GM21515 (cell line): ENCODE data around the gene POLR1C.
"Not testable (repeated sequence)": the region's sequence is repeated elsewhere in the genome, so short reads cannot be mapped to it uniquely, and the experiment has no call there.

Experiments
- ATAC-seq: cut with Tn5 transposase; IDR thresholded peaks from one replicate; pipeline ENCODE4 v1.9.1; 2021; ENCODE audit not compliant: unreplicated experiment

POLR1C gene

GRCh38 chr6:43508481-43509141, 8.3 kb upstream of the POLR1C start:
- ATAC-seq = no peak

DNA sequence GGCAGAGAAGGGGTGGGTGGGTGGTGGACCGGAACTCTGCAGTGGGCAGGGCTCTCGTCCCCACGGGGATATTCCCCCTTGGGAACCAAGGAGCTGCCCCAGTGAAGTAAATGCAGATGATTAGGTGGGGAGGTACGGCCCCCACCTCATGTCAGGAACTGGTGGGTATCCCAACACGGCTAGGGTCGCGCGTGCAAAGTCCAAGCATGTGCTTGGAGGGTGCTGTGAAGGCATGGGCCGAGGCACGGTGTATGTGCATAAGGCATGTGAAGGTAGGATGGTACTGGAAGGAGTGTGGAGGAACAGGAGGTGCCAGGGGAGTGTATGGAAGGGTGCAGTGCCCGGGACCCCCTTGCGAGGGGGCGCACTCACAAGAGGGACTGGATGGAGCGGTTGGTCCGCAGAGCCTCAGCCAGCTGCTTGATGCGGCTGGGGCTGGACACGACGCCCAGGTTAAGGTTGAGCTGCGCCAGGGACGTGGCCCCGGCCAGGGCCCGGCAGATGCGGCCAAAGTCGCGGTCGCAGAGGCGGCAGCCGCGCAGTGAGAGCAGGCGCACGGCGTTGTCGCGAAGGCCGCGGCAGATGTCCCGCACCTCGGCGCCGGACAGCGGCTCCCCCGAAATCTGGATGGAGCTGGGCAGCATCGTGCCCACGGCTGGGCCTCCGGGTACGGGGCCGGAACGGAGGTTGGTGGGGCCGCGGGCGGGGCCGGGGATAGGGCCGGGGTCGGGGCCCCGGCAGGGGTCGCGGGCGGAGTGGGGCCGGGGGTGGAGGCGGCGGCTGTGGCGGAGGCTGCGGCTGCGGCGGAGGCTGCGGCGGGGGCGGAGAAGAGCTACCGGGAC, 7.5 kb upstream of the POLR1C start:
- no peak for ATAC-seq

GRCh38 chr6:43509984-43510826, 6.7 kb upstream of the POLR1C start, which contains the start of gene LRRC73:
TSS of gene LRRC73 (minus strand) at chr6:43510346. CDS start at chr6:43509785, 561 bp downstream.
- peak; percentile 45 for ATAC-seq

- no peak for ATAC-seq
These were observed 6.1 kb upstream of the POLR1C start for GRCh38 chr6:43510827-43511163.

DNA sequence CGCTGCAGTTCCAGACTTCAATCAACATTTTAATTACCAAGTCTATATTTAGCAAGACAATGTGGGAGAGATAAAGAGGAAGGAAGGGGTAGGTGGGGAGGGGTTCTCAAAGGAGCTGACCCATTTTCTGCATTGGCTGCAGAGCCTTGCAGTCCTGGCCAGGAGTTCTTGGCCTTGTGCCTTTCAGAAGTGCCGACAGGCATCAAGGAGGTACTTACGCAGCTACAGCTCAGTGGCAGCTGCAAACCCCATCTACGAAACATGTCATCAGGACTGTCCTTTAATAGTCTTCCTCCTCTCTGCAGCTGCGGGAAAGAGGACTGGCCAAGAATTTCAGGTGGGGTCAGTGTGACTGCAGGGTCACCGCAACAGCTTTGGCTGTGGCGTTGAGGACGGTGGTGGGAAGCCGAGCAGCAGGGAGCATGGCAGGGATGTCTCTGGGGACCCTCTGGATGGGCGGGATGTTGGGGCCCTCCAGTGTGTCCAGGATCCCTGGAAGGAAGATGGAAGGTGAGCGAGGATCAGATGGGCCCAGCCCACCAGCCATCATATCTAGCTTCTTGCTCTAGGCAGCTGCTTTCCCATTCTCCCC, 5.0 kb upstream of the POLR1C start:
- no peak for ATAC-seq

GRCh38 chr6:43515808-43516207, 1.1 kb upstream of the POLR1C start:
- no peak for ATAC-seq

DNA sequence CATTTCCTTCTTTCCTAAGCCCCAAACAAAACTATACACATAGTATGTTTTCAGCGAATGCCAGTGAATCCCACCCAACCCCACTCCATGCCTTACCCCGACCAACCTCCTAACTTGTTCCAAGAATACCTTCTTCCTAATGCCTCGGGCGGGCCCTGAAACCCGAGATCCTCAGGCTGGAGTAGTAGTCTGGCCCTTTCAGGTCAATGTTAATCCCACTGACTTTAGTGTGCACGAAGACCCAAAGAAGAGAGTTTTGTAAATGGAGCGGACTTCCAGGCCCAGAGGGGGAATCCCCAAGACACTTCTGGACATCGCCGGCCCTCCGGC, 557 bp upstream of the POLR1C start:
- ATAC-seq = peak; percentile 4

DNA sequence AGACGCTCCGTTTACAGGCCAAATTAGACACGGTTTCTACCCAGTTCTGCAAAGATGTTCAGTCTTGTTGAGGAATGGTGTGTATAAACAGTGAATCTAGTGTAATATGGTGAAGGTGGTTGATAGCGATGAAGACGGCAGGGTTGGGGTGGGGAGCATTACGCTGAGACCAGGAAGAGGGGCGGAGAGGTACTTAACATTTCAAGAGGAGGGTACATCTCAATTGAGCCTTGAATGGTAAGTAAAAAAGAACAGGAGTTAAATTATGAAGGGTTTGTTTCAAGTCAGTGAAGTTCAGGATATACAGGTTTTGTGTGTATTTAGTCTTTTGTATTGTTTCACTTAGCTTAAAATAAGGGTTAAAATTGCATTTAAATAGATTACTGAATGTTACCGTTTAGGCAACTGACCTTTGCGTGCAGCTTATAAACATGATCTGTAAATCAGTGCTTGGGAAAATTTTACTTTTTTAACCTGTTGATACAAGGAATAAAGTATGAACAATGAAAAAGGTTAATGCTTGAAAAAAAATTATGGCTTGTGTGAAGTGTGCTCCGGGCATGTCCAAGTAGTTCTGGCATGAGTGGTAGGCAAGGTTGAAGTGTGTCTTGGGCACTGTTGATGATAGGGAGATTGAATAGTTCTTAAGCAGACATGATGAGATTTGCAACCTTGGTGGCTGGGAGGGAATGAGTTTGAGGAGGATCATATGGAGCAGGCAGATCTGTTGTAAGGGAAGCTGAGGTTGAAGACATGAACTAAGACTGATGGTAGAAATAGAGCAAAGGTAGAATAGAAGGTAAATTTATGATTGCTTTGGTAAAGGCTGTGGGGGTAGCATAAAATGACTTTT, 842 bp downstream of the POLR1C start:
- no peak for ATAC-seq

DNA sequence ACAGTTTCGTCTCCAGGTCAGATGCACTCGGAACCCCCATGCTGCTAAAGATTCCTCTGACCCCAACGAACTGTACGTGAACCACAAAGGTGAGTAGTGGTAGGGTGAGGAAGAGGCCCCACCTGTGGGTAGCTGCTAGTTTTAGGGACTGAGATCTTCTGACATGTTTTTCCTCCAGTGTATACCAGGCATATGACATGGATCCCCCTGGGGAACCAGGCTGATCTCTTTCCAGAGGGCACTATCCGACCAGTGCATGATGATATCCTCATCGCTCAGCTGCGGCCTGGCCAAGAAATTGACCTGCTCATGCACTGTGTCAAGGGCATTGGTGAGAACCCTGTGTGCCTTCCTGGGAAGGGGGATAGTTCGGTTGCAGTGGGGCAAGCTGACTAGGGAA, 3.2 kb downstream of the POLR1C start:
- ATAC-seq = no peak

DNA sequence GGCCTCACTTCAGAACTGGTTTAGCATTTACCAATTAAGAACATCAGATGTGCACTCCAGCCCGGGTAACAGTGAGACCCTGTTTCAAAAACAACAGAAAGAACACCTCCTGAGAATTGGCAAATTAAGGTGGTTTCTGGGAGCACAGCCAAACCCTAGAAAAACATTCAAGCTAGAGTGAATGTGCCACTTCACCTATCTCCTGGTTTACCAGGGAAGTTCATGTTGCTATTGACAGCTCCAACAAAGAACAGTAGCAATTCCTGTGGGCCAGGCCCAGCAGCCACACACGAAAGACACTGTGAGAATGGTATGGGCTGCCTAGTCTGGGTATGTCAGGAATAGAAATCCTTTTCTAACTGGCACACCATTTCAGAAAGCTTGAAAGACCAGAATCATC, 4.9 kb downstream of the POLR1C start:
- ATAC-seq = no peak

DNA sequence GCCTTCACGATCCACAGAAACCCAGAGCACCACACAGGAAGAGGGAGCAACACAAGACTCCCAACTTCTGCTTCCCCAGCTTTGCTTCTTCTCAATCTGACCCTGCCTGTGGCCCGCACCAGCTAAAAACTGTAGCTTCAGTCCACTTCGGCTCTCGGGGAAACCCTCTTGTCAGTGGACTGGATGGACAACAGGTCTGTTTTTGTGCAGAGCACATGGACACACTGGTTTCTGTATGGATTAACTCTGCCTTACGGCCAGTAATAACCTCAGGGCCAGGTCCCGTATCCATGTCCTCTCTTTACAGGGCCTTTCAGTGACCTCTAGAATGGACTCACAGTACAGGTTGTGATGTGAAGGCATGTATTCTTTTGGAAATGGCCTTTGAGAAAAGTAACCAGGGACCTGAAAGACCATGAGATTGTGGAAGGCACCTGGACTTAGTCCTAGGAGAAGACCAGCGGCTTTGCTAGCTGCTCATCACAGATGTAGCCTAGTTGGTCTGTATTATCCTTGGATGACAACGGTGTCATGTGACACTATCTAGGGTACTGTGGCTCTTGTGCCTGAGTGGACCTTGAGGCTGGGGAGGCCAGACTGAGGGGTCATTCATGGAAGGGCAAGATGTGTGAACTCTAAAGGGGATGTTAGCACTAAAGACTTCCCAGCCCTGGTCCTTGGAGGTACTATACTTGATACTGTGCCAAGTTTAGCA, 5.8 kb downstream of the POLR1C start:
- no peak for ATAC-seq

DNA sequence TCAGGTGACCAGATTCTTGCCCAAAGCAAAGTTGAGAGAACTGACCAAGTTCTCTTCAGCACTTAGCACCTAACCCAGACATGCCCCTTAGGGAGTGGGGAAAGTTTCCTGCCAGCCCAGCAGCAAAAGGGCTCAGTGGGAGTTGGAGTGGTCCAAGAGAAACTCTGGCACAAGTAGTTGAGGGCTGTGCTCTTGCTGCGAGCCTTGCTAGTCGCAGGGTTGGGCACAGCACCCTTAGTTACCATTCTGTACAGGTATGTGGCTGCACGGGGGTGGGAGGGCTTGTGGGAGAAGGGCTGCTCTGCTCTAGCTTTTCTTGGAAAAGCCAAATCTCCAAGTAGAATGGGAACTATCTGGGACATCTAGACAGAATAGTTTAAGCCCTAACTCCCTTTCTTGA, 6.4 kb downstream of the POLR1C start:
- ATAC-seq = no peak

GRCh38 chr6:43524483-43524961, 7.6 kb downstream of the POLR1C start:
- ATAC-seq = no peak

GRCh38 chr6:43532201-43532600, 15.3 kb downstream of the POLR1C start:
- no peak for ATAC-seq

GRCh38 chr6:43538986-43539385, 22.1 kb downstream of the POLR1C start:
- ATAC-seq = not testable (repeated sequence)

DNA sequence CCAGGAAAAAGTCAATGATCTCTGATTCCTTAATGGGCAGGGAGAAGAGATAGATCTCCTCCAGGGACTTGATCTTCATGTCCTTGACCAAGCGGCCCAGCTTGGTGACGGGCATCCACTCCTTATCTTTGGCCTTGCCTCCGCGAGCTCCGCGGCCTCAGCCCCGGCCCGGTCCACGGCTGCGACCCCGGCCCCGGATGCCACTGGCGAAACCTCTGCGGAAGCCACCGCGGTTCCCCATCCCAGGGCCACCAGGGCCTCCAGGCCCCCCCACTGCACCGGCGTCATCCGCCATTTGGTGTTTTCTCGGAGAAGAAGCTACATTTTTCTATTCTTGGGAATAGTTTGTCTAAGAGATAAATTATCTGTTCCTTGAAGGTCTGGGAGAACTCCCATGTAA, 22.5 kb downstream of the POLR1C start:
- not testable (repeated sequence) for ATAC-seq

DNA sequence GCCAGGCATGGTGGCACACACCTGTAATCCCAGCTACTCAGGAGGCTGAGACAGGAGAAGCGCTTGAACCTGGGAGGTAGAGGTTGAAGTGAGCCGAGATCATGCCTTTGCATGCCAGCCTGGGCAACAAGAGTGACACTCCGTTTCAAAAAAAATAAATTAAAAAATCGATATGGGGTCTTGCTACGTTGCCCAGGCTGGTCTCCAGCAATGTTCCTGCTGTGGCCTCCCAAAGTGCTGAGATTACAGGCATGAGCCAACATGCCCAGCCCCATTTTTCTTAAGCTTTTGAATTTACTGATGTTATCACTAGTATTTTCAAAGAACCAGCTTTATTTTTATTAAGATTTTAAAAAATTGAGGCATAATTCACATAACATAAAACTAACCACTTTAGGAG, 23.6 kb downstream of the POLR1C start:
- no peak for ATAC-seq

GRCh38 chr6:43541774-43542471, 25.0 kb downstream of the POLR1C start:
- no peak for ATAC-seq

GRCh38 chr6:43544461-43544860, 27.6 kb downstream of the POLR1C start:
- ATAC-seq = no peak
